HG02571 (cell line): ENCODE results near the gene CHURC1.

Experiments used
- ATAC-seq: cut with Tn5 transposase; IDR thresholded peaks from one replicate; pipeline ENCODE4 v1.9.1; 2021; ENCODE audit warnings: mild to moderate bottlenecking, moderate library complexity; ENCODE audit not compliant: unreplicated experiment

The CHURC1 gene

DNA sequence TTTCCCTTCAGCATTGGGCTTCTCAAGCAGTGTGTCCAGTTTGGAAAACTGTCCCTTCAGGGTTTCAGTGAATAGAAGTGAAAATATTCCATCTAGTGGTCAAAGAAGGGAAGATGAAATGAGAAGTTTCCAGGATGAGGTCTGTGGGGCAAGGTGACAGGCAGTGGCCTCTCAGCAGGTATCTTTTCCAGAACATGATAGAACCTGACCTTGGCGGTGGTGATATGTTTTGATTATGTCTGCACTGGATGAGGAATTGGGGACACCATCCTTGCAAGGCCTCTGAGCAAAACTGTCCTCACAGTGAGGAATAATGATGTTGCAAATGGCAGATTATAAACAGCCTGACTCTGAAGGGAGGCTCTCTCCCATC lies 23.6 kb downstream of the CHURC1 start:
- ATAC-seq: no peak

- ATAC-seq: no peak
Measured at GRCh38 chr14:64938972-64939816, 24.9 kb downstream of the CHURC1 start.

DNA sequence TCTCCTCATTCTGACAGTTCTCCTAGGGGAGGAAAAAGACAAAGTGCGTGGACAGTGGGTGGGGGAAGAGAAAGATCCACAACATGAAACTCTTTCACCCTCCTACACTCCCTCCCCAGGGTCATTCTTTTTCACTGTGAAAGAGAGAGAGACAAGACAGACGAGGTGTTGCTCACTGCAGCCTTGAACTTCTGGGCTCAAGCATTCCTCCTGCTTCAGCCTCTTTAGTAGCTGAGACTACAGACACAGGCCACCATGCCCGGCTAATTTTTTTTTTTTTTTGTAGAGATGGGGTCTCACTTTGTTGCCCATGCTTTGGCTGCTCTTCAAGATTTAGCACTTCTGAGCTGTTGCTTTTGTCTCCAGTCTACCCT lies 25.5 kb downstream of the CHURC1 start:
- ATAC-seq: no peak

GRCh38 chr14:64940336-64940910 lies 26.2 kb downstream of the CHURC1 start:
- ATAC-seq: no peak

DNA sequence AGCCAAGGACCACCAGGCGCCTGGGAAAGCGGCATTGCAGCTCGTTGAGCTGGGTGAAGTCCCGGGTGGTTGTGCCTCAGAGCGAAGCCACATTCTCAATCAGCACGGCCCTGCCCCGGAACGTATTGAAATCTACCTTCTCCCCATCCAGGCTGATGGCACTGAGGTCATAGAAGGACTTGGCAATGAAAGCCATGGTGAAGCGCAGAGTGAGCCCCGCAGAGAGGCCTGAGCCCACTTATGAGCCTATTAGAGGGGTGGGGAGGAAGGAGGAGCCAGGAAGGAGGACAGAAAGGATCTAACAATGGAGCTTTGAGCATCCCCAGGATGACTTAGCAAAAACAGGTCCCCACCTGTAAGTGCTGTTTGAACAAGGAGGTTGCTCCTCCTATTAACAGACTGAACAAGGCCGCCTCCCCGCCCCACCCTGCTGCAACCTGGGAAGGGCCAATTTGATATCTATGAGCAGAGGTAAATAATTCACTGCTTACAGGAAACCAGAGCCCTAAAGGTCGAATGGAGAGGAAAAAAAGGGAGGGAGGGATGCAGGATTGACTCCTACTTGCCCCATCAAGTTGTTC lies 28.4 kb downstream of the CHURC1 start, which contains the start of gene GPX2:
Gene GPX2, minus strand, starts transcription at position 215 of the 581 bp plus-strand sequence. Its CDS starts 19 bp downstream, at position 196.
- no peak for ATAC-seq

- no peak for ATAC-seq
Measured at GRCh38 chr14:64943556-64943955, 29.3 kb downstream of the CHURC1 start.

DNA sequence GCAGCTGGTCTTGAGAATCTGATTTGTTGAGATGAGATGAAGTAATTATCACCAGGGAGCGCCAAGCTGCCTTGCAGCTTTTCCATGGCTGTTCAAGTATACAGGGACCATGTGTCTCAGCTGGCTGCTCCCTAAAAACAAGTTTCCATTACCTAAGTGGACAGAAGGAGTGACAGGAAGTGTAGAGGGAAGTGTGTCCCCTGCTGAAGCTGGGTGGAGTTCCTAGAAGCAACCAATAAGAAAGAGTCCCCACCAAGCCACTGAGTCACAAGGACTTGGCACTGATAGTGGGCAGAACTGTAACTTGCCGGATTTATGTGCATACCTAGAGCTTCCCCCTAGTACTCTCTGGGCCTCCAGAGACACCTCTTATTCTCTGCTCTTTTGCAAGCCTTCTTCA lies 29.8 kb downstream of the CHURC1 start:
- ATAC-seq: no peak

DNA sequence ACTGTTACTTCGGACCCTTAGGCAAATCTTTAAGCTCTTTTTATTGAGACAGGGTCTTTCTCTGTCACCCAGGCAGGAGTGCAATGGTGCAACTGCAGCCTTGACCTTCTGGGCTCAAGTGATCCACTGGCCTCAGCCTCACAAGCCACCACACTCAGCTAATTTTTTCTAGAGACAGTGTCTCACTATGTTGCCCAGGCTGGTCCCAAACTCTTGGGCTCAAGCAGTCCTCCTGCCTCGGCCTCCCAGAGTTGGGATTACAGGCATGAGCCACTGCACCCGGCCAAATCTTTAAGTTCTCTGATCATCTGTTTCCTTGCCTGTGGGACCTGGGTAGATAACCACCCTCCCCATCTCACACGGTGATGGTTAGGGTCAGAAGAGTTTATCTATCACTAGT lies 30.6 kb downstream of the CHURC1 start:
- no peak for ATAC-seq

DNA sequence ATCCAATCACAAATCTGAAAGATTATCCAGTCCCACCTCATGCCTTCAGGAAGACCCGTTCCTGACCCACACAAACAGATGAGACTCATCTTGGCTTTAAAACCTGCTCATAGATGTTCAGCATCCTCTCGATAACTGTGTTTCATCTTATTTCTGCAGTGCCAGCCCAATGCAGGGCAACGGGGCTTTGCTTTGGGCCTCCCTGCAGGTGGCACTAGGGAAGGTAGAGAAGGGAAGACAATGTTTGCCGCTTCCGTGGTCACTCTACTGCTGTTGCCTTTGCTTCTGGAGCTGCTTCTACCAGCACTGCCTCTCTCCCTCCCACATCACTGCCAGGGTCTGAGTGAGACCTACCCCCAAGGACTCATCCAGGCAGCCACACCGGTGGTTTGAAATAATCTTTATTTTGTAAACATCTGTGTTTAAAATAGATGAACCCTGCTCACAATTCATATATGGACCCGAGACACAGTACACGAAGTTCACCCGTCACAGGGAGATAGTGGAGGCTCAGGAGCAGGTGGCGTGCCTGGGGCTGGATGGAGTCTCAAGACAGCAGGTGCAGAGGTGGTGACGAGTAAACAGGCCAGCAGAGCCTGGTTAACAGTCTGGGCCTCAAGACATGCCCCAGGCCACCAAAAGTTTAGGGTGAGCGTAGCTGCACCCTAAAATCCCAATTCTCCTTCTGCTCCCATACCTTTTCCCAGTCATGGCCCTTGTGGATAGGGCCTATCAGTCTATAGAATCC lies 31.4 kb downstream of the CHURC1 start:
- ATAC-seq: no peak

GRCh38 chr14:64946310-64947045 lies 32.2 kb downstream of the CHURC1 start:
- no peak for ATAC-seq

DNA sequence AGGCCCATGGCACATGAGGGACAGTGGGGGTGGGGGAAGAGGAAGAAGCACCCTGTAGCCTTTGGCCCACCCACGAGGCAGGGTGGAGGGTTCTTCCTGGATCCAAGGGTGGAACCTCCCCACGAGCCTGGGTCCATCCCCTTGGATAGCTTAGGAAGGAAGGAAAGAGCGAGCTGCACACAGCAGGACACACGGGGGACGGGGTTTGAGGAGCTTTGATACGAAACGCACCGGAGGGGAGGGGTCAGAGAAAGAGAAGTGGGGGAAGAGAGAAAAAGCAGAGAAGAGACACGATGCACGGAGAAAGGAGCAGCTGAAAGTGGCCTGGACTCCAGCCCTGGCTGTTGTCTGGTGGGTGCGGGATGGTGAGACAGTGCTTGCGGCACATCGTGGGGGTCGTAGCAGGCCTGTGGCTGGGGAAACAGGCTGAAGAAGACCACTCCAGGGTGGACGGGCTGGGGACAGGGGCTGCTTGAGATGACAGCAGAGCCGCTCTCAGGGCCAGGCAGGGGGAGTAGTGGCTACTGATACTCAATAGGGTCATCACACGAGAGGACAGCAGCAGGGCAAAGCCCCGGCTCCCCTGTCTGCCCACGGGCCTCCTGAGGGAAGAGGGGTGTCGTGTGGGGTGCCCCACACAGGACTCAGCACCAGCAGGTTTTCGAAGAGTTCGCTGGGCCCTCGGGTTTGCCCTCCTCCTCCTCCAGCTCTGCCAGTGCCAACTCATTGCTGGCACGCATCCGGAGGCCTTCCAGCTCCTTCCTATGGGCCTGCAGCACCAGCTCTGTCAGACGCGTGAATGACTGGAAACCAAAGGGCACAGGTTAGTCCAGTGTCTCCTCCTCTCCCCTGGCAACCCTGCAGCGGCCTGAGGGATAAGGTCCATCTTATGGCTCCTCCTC lies 33.7 kb downstream of the CHURC1 start:
- no peak for ATAC-seq

DNA sequence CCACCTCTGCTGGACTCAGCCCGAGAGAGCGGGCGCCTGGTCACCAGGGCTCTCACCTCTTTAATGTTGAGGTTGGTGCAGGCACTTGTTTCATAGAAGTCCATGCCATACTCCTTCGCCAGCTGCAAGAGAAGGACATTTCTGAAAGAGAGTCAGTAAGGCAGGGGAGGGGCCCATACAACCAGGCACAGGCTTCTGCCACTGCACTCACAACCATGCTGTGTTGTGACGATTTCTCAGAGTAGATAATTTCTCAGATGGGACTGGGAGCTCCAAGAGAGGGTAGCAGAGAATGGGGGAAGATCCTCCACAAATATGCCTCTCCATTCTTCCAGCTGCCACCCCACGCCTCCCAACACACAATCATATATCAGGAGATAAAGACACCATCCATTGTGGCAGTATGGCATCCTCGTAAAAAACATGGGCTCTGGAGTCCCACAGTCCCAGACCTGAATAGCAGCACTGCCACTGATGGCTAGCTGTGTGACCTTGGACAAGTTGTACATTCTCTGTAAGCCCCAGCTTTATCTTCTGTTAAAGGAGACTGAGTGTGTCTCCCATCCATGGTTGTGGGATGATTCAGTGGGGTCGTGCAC lies 34.5 kb downstream of the CHURC1 start:
- ATAC-seq: no peak

- no peak for ATAC-seq
Measured at GRCh38 chr14:64950889-64951288, 36.6 kb downstream of the CHURC1 start.

GRCh38 chr14:64951291-64951690 lies 37.0 kb downstream of the CHURC1 start:
- ATAC-seq: no peak

- no peak for ATAC-seq
Measured at GRCh38 chr14:64951724-64952123, 37.5 kb downstream of the CHURC1 start.

- no peak for ATAC-seq
Measured at GRCh38 chr14:64952598-64953309, 38.5 kb downstream of the CHURC1 start.

DNA sequence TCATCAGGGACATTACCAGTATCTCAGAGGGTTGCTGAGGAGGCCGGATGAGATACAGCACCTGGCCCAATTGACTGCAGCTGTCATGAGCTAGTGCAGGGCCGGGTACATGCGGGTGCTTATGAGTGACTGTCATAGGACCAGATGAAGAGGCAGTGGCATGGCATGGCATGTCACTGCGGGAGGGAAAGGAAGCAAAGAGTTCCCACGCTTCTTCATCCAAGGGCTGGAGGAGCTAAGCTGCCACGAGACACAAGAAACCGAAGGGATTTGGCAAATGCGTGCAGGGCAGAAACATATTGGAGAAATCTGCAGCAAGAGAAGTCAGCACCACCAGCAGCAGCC lies 39.0 kb downstream of the CHURC1 start:
- no peak for ATAC-seq

DNA sequence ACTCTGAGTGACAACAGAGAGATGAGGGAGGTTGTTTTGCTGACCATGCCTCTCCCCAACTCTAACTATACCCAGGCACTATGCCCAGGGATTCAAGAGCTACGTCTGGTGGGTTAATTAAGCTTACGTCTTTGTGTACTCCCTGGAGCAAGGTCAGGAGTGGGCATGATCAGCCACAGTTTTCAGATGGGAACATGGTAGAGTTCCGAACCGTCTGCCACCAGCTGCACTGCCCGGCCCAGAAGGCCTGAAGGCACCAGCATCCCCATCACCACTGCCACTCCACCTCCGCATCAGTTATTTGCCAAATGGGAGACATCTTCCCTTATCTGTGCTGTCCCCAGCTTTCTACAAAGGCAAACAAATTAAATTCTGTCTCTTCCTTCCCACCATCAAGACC lies 39.4 kb downstream of the CHURC1 start:
- no peak for ATAC-seq
